ENCODE measurements around the gene MYZAP. TPM values are rescaled to one million over a fixed set of nuclear protein-coding genes. Genes with fewer than 3 reads are reported as not detected.
A peak's percentile ranks its signal among the peaks of the same experiment; 100 is the strongest.

Gene MYZAP
- total RNA-seq, 1 donor from 2014 or later = 934 TPM

GRCh38 chr15:57591237-57591821 lies 375 bp upstream of the MYZAP start:
- Histone ChIP-seq H3K9me3 (replicated peaks) (no peaks in the 10 kb centered on the region), H3K4me3 (peak overlapping the region; percentile 88), H3K4me1 (peaks cover 67% of the 10 kb centered on the region), H3K27ac (replicated peaks) (peak overlapping the region; percentile 95), H3K27me3 (ENCODE audit: low read depth) (no peaks in the 10 kb centered on the region), H3K36me3 (peaks cover 4% of the 10 kb centered on the region)
- intact Hi-C loops (cut with micrococcal nuclease) = no loop called here
- no peak for DNase-seq
- no peak for TF ChIP-seq CTCF (IDR thresholded peaks at IDR 0.05; ENCODE audit: borderline replicate concordance)

DNA sequence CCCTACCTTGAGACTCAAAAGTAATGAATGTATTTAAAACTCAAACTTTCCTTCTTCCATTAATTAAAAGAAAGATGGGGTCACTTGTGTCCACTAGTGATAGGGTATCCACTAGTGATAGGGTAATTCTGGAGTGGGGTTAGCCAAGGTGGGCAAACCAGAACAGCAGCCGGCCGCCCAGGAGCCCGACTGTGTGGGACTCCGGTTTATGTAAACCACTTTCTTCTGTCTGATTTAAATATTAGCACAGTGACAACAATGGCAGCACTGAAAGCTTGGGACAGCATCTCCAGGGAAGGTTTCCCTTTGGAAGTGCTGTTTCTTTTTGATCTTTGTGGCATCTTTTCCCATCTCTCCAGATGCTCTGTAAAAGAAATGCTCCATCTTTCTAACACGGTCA lies 722 bp downstream of the MYZAP start:
- no peak for DNase-seq
- Histone ChIP-seq H3K27me3 (ENCODE audit: low read depth) (no peaks in the 10 kb centered on the region), H3K4me1 (peaks cover 68% of the 10 kb centered on the region), H3K4me3 (peak overlapping the region; percentile 88), H3K27ac (replicated peaks) (peak overlapping the region; percentile 95), H3K36me3 (peaks cover 4% of the 10 kb centered on the region), H3K9me3 (replicated peaks) (no peaks in the 10 kb centered on the region)
- no peak for TF ChIP-seq CTCF (IDR thresholded peaks at IDR 0.05; ENCODE audit: borderline replicate concordance)
- intact Hi-C loops (cut with micrococcal nuclease) = no loop called here

GRCh38 chr15:57592836-57593420 lies 1.2 kb downstream of the MYZAP start:
- Histone ChIP-seq H3K36me3 (peaks cover 4% of the 10 kb centered on the region), H3K4me3 (peak overlapping the region; percentile 88), H3K9me3 (replicated peaks) (no peaks in the 10 kb centered on the region), H3K27me3 (ENCODE audit: low read depth) (no peaks in the 10 kb centered on the region), H3K4me1 (peaks cover 68% of the 10 kb centered on the region), H3K27ac (replicated peaks) (peak overlapping the region; percentile 95)
- no peak for DNase-seq
- intact Hi-C loops (cut with micrococcal nuclease) = no loop called here
- no peak for TF ChIP-seq CTCF (IDR thresholded peaks at IDR 0.05; ENCODE audit: borderline replicate concordance)

DNA sequence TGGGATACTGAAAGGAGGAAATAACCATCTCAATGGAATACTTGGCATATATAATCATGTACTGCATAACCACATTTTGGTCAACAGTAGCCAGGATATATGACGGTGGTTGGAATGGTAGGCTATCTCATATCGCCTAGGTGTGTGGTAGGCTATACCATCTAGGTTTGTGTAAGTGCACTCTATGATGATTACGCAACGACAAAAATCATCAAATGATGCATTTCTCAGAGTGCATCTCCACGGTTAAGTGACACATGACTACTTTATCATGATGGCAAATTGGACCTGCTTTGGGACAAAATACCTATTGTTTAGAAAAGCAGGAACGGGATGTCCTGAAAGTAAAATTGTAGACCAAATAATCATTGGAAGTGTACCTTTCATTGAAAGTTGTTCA lies 2.8 kb downstream of the MYZAP start:
- H3K4me1 ChIP-seq = peaks cover 72% of the 10 kb centered on the region

More for the DNA sequence above, 2.8 kb downstream of the MYZAP start:
- DNase-seq = no peak
- no peak for TF ChIP-seq CTCF (IDR thresholded peaks at IDR 0.05; ENCODE audit: borderline replicate concordance)
- no peaks in the 10 kb centered on the region for H3K9me3 ChIP-seq (replicated peaks)
- peak overlapping the region; percentile 88 for H3K4me3 ChIP-seq
- H3K27ac ChIP-seq (replicated peaks) = peak overlapping the region; percentile 95
- peaks cover 4% of the 10 kb centered on the region for H3K36me3 ChIP-seq
- H3K27me3 ChIP-seq (ENCODE audit: low read depth) = no peaks in the 10 kb centered on the region
- intact Hi-C loops (cut with micrococcal nuclease) = no loop called here
